K562 (cell line): ENCODE data around the gene CDCA3. TPM values are rescaled to one million over a fixed set of nuclear protein-coding genes. Genes with fewer than 3 reads are reported as not detected.

Experiments
- BRF1 ChIP-seq: IDR thresholded peaks from 3 replicates; pipeline ENCODE4 v1.6.1; 2011; ENCODE audit warnings: borderline replicate concordance, mild to moderate bottlenecking; ENCODE audit not compliant: insufficient read length; ENCODE audit errors: extremely low read depth
- CCAR2 ChIP-seq: fragments of 200-400 bp; formaldehyde crosslinking; IDR thresholded peaks from 2 replicates; pipeline ENCODE4 v1.6.1; 2017; ENCODE audit warnings: mild to moderate bottlenecking, low read depth, low read length
- CHD4 ChIP-seq: fragments of 200-600 bp; sonication (generic); IDR thresholded peaks from 3 replicates; pipeline ENCODE4 v1.6.1; 2012; ENCODE audit warnings: low read depth, mild to moderate bottlenecking, mixed read lengths, low read length, inconsistent platforms; ENCODE audit not compliant: insufficient read depth, insufficient replicate concordance, poor library complexity, severe bottlenecking
- CREM ChIP-seq: IDR thresholded peaks from 2 replicates; pipeline ENCODE4 v1.6.1; 2014; ENCODE audit warnings: antibody characterized with exemption, low read depth
- FOXJ2 ChIP-seq: fragments of 200-800 bp; sonication (Bioruptor generic); IDR thresholded peaks from 2 replicates; pipeline ENCODE4 v1.6.1; 2016; ENCODE audit warnings: missing genetic modification characterization, missing compliant biosample characterization
- GABPA ChIP-seq: fragments of 200-800 bp; sonication (Bioruptor generic); conservative IDR thresholded peaks from 2 replicates; pipeline ENCODE4 v1.6.1; 2016; ENCODE audit warnings: low read depth, missing genetic modification characterization, missing compliant biosample characterization
- RAD51 ChIP-seq: fragments of 450-650 bp; IDR thresholded peaks from 2 replicates; pipeline ENCODE4 v1.7.1; 2016; ENCODE audit warnings: low read depth, mild to moderate bottlenecking, borderline replicate concordance
- RFX7 ChIP-seq: fragments of 250-450 bp; sonication (Bioruptor Pico); IDR thresholded peaks from 2 replicates; pipeline ENCODE4 v1.5.1; 2021; ENCODE audit warnings: mild to moderate bottlenecking
- TAL1 ChIP-seq: fragments of 450-650 bp; IDR thresholded peaks from 2 replicates; pipeline ENCODE4 v1.6.1; 2016; ENCODE audit warnings: mild to moderate bottlenecking
- polyA plus RNA-seq, 8 experiments: library from polyadenylated mRNA; depleted of rRNA in 4 of 8; stranded (reverse) in 5 of 8; unstranded in 3 of 8; fragments of >200 nt; fragmentation: Nextera tagmentation in 2 of 8; fragmentation: Illumina TruSeq in 1 of 8; extraction: Ambion mirVana in 2 of 8; extraction: Trizol in 1 of 8; gene quantifications; 2 replicates each; pipeline versions ENCODE4 v1.2.1 to v1.2.3, GENCODE V29; 2011 to 2014; ENCODE audit warnings: inconsistent platforms in 1 of 8, missing spikeins in 1 of 8
- total RNA-seq, 7 experiments: library from RNA; depleted of rRNA in 6 of 7; stranded (reverse); fragments of >200 nt in 6 of 7; fragmentation: Illumina TruSeq in 2 of 7; extraction: Trizol in 2 of 7; gene quantifications; 2 replicates each; pipeline versions ENCODE4 v1.2.1 to v1.2.3, GENCODE V29; 2011 to 2021; ENCODE audit warnings: low replicate concordance in 1 of 7
- TF ChIP-seq, protein P1 (sequence below): fragments of 450-650 bp; IDR thresholded peaks from 2 replicates; pipeline ENCODE4 v1.6.1; 2017; ENCODE audit warnings: antibody characterized with exemption, mild to moderate bottlenecking
- TF ChIP-seq, protein P2 (sequence below), 2 experiments: fragments of 450-650 bp; IDR thresholded peaks; 2 replicates each; pipeline ENCODE4 v1.6.1; 2016; ENCODE audit warnings: mild to moderate bottlenecking in 2 of 2, borderline replicate concordance in 1 of 2, low read depth in 1 of 2, moderate library complexity in 1 of 2

CDCA3 gene
- total and polyA plus RNA-seq, 9 of the 15 experiments (the other 6 are each of a cell fraction or from before 2014, with no cell fraction given) = 24.2 to 80.8 (median 55.1) TPM

DNA sequence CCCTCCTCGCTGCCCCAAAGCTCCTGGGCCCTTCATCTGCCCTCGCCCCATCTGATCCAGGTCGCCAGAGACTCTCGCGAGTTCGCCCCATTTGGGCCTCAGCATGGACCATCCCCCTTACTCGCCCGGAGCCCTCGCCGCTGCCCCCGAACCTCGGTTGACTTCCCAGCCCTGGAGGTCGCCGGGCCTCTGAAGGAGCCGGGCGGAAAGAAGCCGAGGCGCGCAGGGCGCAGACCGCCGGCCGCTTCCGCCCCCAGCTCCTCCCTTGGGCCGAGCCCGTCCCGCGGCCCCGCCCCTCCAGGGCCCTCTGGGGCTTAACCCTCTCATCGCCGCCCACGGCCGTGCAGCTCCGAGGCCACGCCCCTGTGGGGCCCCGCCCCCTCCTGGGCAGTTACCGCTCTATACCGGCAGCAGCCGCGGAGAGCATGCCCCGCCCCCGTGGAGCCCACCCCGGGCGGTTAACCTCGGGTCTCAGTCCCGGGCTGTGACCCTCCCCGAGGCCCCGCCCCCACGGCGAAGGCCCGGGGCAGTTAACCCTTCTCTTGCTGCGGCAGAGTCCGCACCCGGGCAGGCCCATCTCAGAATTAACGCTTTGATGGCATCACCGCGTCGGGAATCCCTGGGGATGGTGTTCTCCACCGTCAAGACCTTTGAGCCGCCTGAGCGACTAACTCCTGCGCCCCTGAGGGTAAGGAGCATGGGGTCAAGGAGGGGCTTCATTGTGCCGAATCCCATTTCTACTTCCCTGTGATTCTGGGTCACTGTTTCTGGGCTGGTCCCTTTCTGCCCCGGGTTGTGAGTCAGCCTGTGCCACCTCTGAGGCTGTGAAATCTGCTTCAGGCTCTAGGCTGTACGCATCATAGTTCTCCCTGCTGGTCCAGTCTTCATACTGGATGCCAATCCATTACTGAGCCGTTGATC, 22.3 kb upstream of the CDCA3 start, which contains the start of gene SPSB2 (continued):
- TF ChIP-seq, protein P1, sequence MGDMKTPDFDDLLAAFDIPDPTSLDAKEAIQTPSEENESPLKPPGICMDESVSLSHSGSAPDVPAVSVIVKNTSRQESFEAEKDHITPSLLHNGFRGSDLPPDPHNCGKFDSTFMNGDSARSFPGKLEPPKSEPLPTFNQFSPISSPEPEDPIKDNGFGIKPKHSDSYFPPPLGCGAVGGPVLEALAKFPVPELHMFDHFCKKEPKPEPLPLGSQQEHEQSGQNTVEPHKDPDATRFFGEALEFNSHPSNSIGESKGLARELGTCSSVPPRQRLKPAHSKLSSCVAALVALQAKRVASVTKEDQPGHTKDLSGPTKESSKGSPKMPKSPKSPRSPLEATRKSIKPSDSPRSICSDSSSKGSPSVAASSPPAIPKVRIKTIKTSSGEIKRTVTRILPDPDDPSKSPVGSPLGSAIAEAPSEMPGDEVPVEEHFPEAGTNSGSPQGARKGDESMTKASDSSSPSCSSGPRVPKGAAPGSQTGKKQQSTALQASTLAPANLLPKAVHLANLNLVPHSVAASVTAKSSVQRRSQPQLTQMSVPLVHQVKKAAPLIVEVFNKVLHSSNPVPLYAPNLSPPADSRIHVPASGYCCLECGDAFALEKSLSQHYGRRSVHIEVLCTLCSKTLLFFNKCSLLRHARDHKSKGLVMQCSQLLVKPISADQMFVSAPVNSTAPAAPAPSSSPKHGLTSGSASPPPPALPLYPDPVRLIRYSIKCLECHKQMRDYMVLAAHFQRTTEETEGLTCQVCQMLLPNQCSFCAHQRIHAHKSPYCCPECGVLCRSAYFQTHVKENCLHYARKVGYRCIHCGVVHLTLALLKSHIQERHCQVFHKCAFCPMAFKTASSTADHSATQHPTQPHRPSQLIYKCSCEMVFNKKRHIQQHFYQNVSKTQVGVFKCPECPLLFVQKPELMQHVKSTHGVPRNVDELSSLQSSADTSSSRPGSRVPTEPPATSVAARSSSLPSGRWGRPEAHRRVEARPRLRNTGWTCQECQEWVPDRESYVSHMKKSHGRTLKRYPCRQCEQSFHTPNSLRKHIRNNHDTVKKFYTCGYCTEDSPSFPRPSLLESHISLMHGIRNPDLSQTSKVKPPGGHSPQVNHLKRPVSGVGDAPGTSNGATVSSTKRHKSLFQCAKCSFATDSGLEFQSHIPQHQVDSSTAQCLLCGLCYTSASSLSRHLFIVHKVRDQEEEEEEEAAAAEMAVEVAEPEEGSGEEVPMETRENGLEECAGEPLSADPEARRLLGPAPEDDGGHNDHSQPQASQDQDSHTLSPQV = peak; percentile 37; the same call in 1 of the 2 replicates
- TF ChIP-seq RAD51 (no peak), FOXJ2 (no peak), CHD4 (no peak), CCAR2 (no peak), GABPA (tag) (peak; percentile 86), BRF1 (no peak), RFX7 (no peak), CREM (no peak), TAL1 (no peak)
- TF ChIP-seq, protein P2, sequence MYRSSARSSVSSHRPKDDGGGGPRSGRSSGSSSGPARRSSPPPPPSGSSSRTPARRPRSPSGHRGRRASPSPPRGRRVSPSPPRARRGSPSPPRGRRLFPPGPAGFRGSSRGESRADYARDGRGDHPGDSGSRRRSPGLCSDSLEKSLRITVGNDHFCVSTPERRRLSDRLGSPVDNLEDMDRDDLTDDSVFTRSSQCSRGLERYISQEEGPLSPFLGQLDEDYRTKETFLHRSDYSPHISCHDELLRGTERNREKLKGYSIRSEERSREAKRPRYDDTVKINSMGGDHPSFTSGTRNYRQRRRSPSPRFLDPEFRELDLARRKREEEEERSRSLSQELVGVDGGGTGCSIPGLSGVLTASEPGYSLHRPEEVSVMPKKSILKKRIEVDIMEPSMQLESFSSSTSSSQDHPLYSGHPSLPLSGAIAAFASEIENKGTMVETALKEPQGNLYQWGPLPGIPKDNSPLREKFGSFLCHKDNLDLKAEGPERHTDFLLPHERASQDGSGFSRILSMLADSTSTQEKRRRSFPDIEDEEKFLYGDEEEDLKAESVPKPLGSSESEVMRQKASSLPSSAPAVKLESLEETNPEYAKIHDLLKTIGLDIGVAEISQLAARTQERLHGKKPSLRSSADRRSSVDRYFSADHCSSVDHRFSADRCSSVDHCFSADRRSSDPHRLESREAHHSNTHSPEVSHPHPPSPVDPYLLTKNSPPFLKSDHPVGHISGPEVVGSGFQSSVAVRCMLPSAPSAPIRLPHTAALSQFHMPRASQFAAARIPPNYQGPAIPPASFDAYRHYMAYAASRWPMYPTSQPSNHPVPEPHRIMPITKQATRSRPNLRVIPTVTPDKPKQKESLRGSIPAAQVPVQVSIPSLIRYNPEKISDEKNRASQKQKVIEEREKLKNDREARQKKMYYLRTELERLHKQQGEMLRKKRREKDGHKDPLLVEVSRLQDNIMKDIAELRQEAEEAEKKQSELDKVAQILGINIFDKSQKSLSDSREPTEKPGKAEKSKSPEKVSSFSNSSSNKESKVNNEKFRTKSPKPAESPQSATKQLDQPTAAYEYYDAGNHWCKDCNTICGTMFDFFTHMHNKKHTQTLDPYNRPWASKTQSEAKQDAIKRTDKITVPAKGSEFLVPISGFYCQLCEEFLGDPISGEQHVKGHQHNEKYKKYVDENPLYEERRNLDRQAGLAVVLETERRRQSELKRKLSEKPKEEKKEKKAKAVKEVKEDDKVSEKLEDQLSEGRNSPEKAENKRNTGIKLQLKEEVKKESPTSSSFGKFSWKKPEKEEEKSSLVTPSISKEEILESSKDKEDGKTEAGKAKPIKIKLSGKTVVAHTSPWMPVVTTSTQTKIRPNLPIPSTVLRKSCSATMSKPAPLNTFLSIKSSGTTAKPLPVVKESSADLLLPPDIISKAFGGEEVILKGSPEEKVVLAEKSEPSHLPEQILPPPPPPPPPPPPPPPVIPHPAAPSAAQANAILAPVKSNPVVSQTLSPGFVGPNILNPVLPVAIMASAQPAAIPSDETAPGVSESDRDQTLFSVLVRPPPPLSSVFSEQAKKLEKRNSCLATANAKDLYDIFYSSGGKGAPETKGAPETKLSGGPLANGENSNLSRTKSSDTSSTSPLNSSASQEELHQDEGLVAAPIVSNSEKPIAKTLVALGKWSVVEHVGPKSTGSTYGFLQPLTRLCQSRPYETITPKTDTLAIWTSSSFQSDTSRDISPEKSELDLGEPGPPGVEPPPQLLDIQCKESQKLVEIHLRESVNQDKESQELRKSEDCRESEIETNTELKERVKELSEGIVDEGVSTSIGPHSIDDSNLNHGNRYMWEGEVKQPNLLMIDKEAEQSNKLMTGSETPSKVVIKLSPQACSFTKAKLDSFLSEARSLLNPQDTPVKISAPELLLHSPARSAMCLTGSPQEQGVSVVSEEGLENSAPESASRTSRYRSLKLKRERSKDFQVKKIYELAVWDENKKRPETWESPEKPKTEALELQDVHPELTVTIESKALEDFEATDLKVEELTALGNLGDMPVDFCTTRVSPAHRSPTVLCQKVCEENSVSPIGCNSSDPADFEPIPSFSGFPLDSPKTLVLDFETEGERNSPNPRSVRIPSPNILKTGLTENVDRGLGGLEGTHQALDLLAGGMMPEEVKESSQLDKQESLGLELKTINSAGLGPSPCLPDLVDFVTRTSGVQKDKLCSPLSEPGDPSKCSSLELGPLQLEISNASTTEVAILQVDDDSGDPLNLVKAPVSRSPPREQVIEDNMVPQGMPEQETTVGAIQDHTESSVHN (IDR thresholded peaks at IDR 0.05; ENCODE audit: borderline replicate concordance in 1 of 2, low read depth in 1 of 2) = no peak
